ENCODE measurements around the gene AFAP1. TPM values are rescaled to one million over a fixed set of nuclear protein-coding genes. Genes with fewer than 3 reads are reported as not detected.

AFAP1 gene
- polyA plus RNA-seq, 1 donor (not counting 4 experiments of a cell fraction or from before 2014, with no cell fraction given): 7.6 TPM

DNA sequence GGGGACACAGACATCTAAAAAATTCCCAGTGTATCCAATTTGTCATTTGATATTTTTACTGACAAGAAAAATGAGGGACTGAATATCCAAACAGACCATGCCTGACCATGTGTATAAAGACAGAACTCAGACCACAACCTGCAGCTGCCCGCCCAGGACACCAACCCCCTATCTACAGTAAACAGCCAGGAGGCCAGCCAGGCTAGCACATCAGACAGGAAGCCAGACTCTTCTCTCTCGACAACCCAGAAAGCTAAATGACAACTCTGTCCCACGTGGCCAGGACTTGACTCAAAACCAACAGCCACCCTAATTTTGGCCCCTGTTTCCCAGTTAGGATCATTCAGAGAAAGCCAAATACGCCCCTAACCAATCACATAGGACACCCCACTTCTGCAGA is 15.1 kb downstream of the AFAP1 start:
- Histone ChIP-seq H3K27ac (ENCODE audit: control insufficient read depth, insufficient read depth, low read length) (no peak overlapping the region), H3K4me1 (ENCODE audit: control insufficient read depth, extremely low read depth, insufficient read depth, low read length) (peaks cover 10% of the 10 kb centered on the region), H3K36me3 (ENCODE audit: control insufficient read depth in 2 of 2, extremely low read depth in 1 of 2, insufficient read depth in 2 of 2, low read length in 2 of 2) (no peaks in the 10 kb centered on the region), H3K4me2 (ENCODE audit: control insufficient read depth, extremely low read depth, insufficient read depth, low read depth, low read length) (no peak overlapping the region), H3K9me1 (ENCODE audit: control insufficient read depth, extremely low read depth, insufficient read depth, low read length) (no peaks in the 10 kb centered on the region), H3K27me3 (ENCODE audit: control insufficient read depth, extremely low read depth, insufficient read depth, low read length) (no peaks in the 10 kb centered on the region), H3K79me2 (ENCODE audit: control insufficient read depth, insufficient read depth, low read length) (peaks cover 82% of the 10 kb centered on the region), H3K9me3 (ENCODE audit: control insufficient read depth, low read depth, low read length) (no peaks in the 10 kb centered on the region), H4K20me1 (ENCODE audit: control insufficient read depth, extremely low read depth, insufficient read depth, low read length) (no peaks in the 10 kb centered on the region), H3K4me3 (ENCODE audit: control insufficient read depth in 2 of 3, extremely low read depth in 1 of 3, insufficient read depth in 2 of 3, low read depth in 1 of 3, low read length in 3 of 3) (no peak overlapping the region), H3K9ac (ENCODE audit: control insufficient read depth, extremely low read depth, insufficient read depth, low read length) (no peak overlapping the region), H2AFZ (ENCODE audit: control insufficient read depth, low read length) (no peak overlapping the region)
- DNase-seq (ENCODE audit: low read depth, low spot score) (no peak), FAIRE-seq (no peak)
- TF ChIP-seq, protein P1, sequence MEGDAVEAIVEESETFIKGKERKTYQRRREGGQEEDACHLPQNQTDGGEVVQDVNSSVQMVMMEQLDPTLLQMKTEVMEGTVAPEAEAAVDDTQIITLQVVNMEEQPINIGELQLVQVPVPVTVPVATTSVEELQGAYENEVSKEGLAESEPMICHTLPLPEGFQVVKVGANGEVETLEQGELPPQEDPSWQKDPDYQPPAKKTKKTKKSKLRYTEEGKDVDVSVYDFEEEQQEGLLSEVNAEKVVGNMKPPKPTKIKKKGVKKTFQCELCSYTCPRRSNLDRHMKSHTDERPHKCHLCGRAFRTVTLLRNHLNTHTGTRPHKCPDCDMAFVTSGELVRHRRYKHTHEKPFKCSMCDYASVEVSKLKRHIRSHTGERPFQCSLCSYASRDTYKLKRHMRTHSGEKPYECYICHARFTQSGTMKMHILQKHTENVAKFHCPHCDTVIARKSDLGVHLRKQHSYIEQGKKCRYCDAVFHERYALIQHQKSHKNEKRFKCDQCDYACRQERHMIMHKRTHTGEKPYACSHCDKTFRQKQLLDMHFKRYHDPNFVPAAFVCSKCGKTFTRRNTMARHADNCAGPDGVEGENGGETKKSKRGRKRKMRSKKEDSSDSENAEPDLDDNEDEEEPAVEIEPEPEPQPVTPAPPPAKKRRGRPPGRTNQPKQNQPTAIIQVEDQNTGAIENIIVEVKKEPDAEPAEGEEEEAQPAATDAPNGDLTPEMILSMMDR (optimal IDR thresholded peaks at IDR 0.05 in 1 of 3, IDR thresholded peaks at IDR 0.05 in 1 of 3, conservative IDR thresholded peaks at IDR 0.05 in 1 of 3; ENCODE audit: extremely low read depth in 1 of 3, insufficient read depth in 2 of 3, low read length in 3 of 3): no peak
- TF ChIP-seq EZH2 (IDR thresholded peaks at IDR 0.05; ENCODE audit: low read length): no peak
- dilution Hi-C loops (cut with MboI; ENCODE audit: extremely low pct_ligation_motif_present, low sequenced_read_pairs): no loop called here

DNA sequence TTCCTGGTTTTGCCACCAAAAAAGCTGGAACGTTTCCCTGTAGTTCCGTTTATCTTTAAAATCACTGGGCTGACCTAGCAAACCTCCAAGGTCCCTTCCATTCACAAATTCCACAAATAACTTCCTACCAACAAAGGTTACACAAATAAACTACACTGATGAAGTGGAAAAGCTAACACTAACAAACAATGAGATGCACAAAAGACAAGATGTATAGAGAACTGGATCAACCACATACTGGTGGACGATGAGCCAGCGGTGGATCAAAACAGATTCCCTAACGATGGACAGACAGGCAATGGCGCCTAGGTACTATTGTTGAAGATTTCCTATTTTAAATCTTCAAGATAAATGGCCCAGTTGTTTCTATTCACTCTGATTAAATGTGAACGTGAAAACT is 15.5 kb downstream of the AFAP1 start:
- H3K4me2 ChIP-seq (ENCODE audit: control insufficient read depth, extremely low read depth, insufficient read depth, low read depth, low read length): no peak overlapping the region
- no peaks in the 10 kb centered on the region for H3K27me3 ChIP-seq (ENCODE audit: control insufficient read depth, extremely low read depth, insufficient read depth, low read length)
- H3K9me1 ChIP-seq (ENCODE audit: control insufficient read depth, extremely low read depth, insufficient read depth, low read length): no peaks in the 10 kb centered on the region
- no peak overlapping the region for H2AFZ ChIP-seq (ENCODE audit: control insufficient read depth, low read length)
- H3K9ac ChIP-seq (ENCODE audit: control insufficient read depth, extremely low read depth, insufficient read depth, low read length): no peak overlapping the region
- FAIRE-seq (no peak), DNase-seq (ENCODE audit: low read depth, low spot score) (no peak)
- dilution Hi-C loops (cut with MboI; ENCODE audit: extremely low pct_ligation_motif_present, low sequenced_read_pairs): no loop called here
- H3K9me3 ChIP-seq (ENCODE audit: control insufficient read depth, low read depth, low read length): no peaks in the 10 kb centered on the region
- H4K20me1 ChIP-seq (ENCODE audit: control insufficient read depth, extremely low read depth, insufficient read depth, low read length): no peaks in the 10 kb centered on the region
- H3K4me3 ChIP-seq (ENCODE audit: control insufficient read depth in 2 of 3, extremely low read depth in 1 of 3, insufficient read depth in 2 of 3, low read depth in 1 of 3, low read length in 3 of 3): no peak overlapping the region
- H3K36me3 ChIP-seq (ENCODE audit: control insufficient read depth in 2 of 2, extremely low read depth in 1 of 2, insufficient read depth in 2 of 2, low read length in 2 of 2): no peaks in the 10 kb centered on the region
- H3K4me1 ChIP-seq (ENCODE audit: control insufficient read depth, extremely low read depth, insufficient read depth, low read length): peaks cover 6% of the 10 kb centered on the region
- TF ChIP-seq EZH2 (IDR thresholded peaks at IDR 0.05; ENCODE audit: low read length): no peak
- TF ChIP-seq, protein P1 (optimal IDR thresholded peaks at IDR 0.05 in 1 of 3, IDR thresholded peaks at IDR 0.05 in 1 of 3, conservative IDR thresholded peaks at IDR 0.05 in 1 of 3; ENCODE audit: extremely low read depth in 1 of 3, insufficient read depth in 2 of 3, low read length in 3 of 3): no peak
- H3K79me2 ChIP-seq (ENCODE audit: control insufficient read depth, insufficient read depth, low read length): peaks cover 81% of the 10 kb centered on the region
- no peak overlapping the region for H3K27ac ChIP-seq (ENCODE audit: control insufficient read depth, insufficient read depth, low read length)
